HepG2 (cell line): Measurements from ENCODE around the gene AMDHD1. TPM values are rescaled to one million over a fixed set of nuclear protein-coding genes. Genes with fewer than 3 reads are reported as not detected.

Experiments
- ATAC-seq: fragments of 200-7000 bp; cut with Tn5 transposase; 3 replicates; pipeline ENCODE4 v1.9.1; 2020; ENCODE audit warnings: mild to moderate bottlenecking, moderate library complexity
- BruUV-seq: library from RNA; stranded (reverse); fragments of 400-500 nt; replicated peaks from 2 replicates; lab custom pipeline; 2021; lab: Mats Ljungman, UMichigan
- CTCF ChIA-PET: fragments of 300-600 bp; formaldehyde crosslinking; extraction: SDS; loops from one replicate; lab custom pipeline; 2021; ENCODE audit warnings: low total read pairs, inconsistent platforms, low intra/inter-chr PET ratio; lab: Yijun Ruan, JAX
- POLR2A ChIA-PET: fragments of 350-600 bp; sonication (Branson Sonifier 250); formaldehyde crosslinking; loops from one replicate; lab custom pipeline; 2020; ENCODE audit warnings: antibody characterized with exemption, inconsistent platforms; lab: Yijun Ruan, JAX
- DNase-seq: peaks from one replicate; pipeline ENCODE4 v3.0.0-alpha.2; 2015; ENCODE audit warnings: low spot score
- FAIRE-seq: peaks from 3 replicates; lab custom pipeline; 2011; peaks lifted over from hg19 to GRCh38; lab: Jason Lieb, UNC
- H2AFZ ChIP-seq: one replicate; pipeline ENCODE4 v1.6.1; 2011; ENCODE audit warnings: low read length, inconsistent platforms
- H3K27ac ChIP-seq: fragments of 300-600 bp; 3 replicates; pipeline ENCODE4 v1.8.0; 2011; ENCODE audit warnings: mixed run types, mild to moderate bottlenecking, mixed read lengths, low read length, inconsistent platforms; ENCODE audit not compliant: insufficient read depth; ENCODE audit errors: extremely low read length
- H3K27me3 ChIP-seq, 2 experiments: fragments of 200-600 bp in 1 of 2; 2 replicates in 1 of 2; 3 replicates in 1 of 2; pipeline versions ENCODE4 v1.6.0 to v1.8.0; 2011; ENCODE audit warnings: low read length in 2 of 2, mild to moderate bottlenecking in 2 of 2, moderate library complexity in 2 of 2, inconsistent platforms in 1 of 2; ENCODE audit not compliant: insufficient read depth in 2 of 2, control insufficient read depth in 1 of 2
- H3K36me3 ChIP-seq, 2 experiments: fragments of 200-600 bp in 1 of 2; replicated peaks in 1 of 2; 2 replicates in 1 of 2; 3 replicates in 1 of 2; pipeline versions ENCODE4 v1.5.1 to v1.8.0; 2011; ENCODE audit warnings: low read length in 2 of 2, inconsistent platforms in 1 of 2; ENCODE audit not compliant: insufficient read depth in 2 of 2, control insufficient read depth in 1 of 2
- H3K4me1 ChIP-seq: 2 replicates; pipeline ENCODE4 v1.5.1; 2012; ENCODE audit warnings: low read length, inconsistent platforms; ENCODE audit not compliant: insufficient read depth
- H3K4me2 ChIP-seq: 2 replicates; pipeline ENCODE4 v1.6.0; 2011; ENCODE audit warnings: low read depth, low read length, inconsistent platforms
- H3K4me3 ChIP-seq, 3 experiments: fragments of 200-600 bp in 1 of 3; sonication (generic), shearing (Covaris generic) in 1 of 3; replicated peaks in 1 of 3; 2 replicates each; pipeline ENCODE4 v1.5.1; 2011 to 2016; ENCODE audit warnings: low read length in 3 of 3, inconsistent platforms in 2 of 3, low read depth in 2 of 3, mild to moderate bottlenecking in 2 of 3, control low read depth in 1 of 3, mixed read lengths in 1 of 3; ENCODE audit not compliant: insufficient read depth in 1 of 3
- H3K79me2 ChIP-seq: one replicate; pipeline ENCODE4 v1.6.1; 2011; ENCODE audit warnings: low read length, inconsistent platforms; ENCODE audit not compliant: insufficient read depth
- H3K9ac ChIP-seq: 2 replicates; pipeline ENCODE4 v1.6.0; 2011; ENCODE audit warnings: mild to moderate bottlenecking, low read depth, low read length, inconsistent platforms; ENCODE audit not compliant: insufficient read depth
- H3K9me3 ChIP-seq: 2 replicates; pipeline ENCODE4 v1.5.1; 2012; ENCODE audit warnings: mild to moderate bottlenecking, low read length
- H4K20me1 ChIP-seq: 2 replicates; pipeline ENCODE4 v1.6.0; 2011; ENCODE audit warnings: inconsistent platforms, mild to moderate bottlenecking, low read length, moderate library complexity; ENCODE audit not compliant: insufficient read depth
- ATAD3A ChIP-seq: sonication (generic); formaldehyde crosslinking; IDR thresholded peaks from 2 replicates; pipeline ENCODE4 v1.4.0; 2020; ENCODE audit warnings: missing genetic modification reagents
- BRCA1 ChIP-seq: sonication (generic); formaldehyde crosslinking; IDR thresholded peaks from 2 replicates; pipeline ENCODE4 v1.4.0; 2020; ENCODE audit warnings: missing genetic modification reagents
- HOXA9 ChIP-seq: sonication (generic); formaldehyde crosslinking; IDR thresholded peaks from 2 replicates; pipeline ENCODE4 v1.8.1; 2022; ENCODE audit warnings: missing genetic modification reagents, mild to moderate bottlenecking, moderate library complexity, borderline replicate concordance
- KDM5A ChIP-seq: fragments of 200-600 bp; sonication (generic); IDR thresholded peaks from 2 replicates; pipeline ENCODE4 v1.7.0; 2018; ENCODE audit warnings: antibody characterized with exemption, mild to moderate bottlenecking, low read length, borderline replicate concordance
- NKX3-1 ChIP-seq: sonication (generic); formaldehyde crosslinking; IDR thresholded peaks from 2 replicates; pipeline ENCODE4 v1.5.0; 2020; ENCODE audit warnings: missing genetic modification reagents
- NR2F1 ChIP-seq, 2 experiments: fragments of 450-650 bp in 1 of 2; formaldehyde crosslinking in 1 of 2; IDR thresholded peaks; 2 replicates each; pipeline versions ENCODE4 v1.5.0 to v1.6.1; 2016 to 2020; ENCODE audit warnings: mild to moderate bottlenecking in 1 of 2, missing compliant biosample characterization in 1 of 2, missing genetic modification reagents in 1 of 2, moderate library complexity in 1 of 2
- POGZ ChIP-seq: sonication (generic); formaldehyde crosslinking; IDR thresholded peaks from 2 replicates; pipeline ENCODE4 v1.4.0; 2020; ENCODE audit warnings: mild to moderate bottlenecking, missing genetic modification reagents
- POLR2AphosphoS5 ChIP-seq: IDR thresholded peaks from 2 replicates; pipeline ENCODE4 v1.6.1; 2012; ENCODE audit warnings: low read depth, low read length
- PPARG ChIP-seq: conservative IDR thresholded peaks from 2 replicates; pipeline ENCODE4 v1.6.1; 2016; ENCODE audit warnings: missing biosample characterization, missing genetic modification reagents
- SRY ChIP-seq: sonication (generic); formaldehyde crosslinking; IDR thresholded peaks from 2 replicates; pipeline ENCODE4 v1.8.0; 2022; ENCODE audit warnings: mild to moderate bottlenecking, missing genetic modification reagents
- TCF7 ChIP-seq: sonication (generic); IDR thresholded peaks from 2 replicates; pipeline ENCODE4 v1.6.1; 2016; ENCODE audit warnings: antibody characterized with exemption, low read depth
- ZNF317 ChIP-seq: sonication (generic); formaldehyde crosslinking; IDR thresholded peaks from 2 replicates; pipeline ENCODE4 v1.5.0; 2020; ENCODE audit warnings: mild to moderate bottlenecking, missing genetic modification reagents
- ZNF629 ChIP-seq: sonication (generic); formaldehyde crosslinking; conservative IDR thresholded peaks from 2 replicates; pipeline ENCODE4 v1.5.0; 2020; ENCODE audit warnings: missing genetic modification reagents
- ZNF781 ChIP-seq: sonication (generic); formaldehyde crosslinking; IDR thresholded peaks from 2 replicates; pipeline ENCODE4 v1.5.1; 2020; ENCODE audit warnings: borderline replicate concordance, mild to moderate bottlenecking, missing genetic modification reagents; ENCODE audit errors: not compliant biosample characterization
- ZNF816 ChIP-seq: sonication (generic); formaldehyde crosslinking; IDR thresholded peaks from 2 replicates; pipeline ENCODE4 v1.8.0; 2022; ENCODE audit warnings: missing genetic modification reagents, mild to moderate bottlenecking, borderline replicate concordance
- ZNF878 ChIP-seq: sonication (generic); formaldehyde crosslinking; IDR thresholded peaks from 2 replicates; pipeline ENCODE4 v1.8.1; 2023; ENCODE audit warnings: mild to moderate bottlenecking, missing genetic modification reagents, moderate library complexity
- WGBS: methylation state at CpG from one replicate; pipeline ENCODE4 v1.1.6; 2017; ENCODE audit warnings: low lambda C conversion rate; 5-methylcytosine and 5-hydroxymethylcytosine counted together
- in situ Hi-C: cut with HindIII; loops from 2 replicates; pipeline ENCODE4 v1.10.0; 2017; ENCODE audit warnings: low pct_unique_long_range_greater_than_20kb; ENCODE audit not compliant: extremely low pct_ligation_motif_present
- intact Hi-C: fragments of 100-400 bp; cut with micrococcal nuclease; formaldehyde crosslinking; loops from one replicate; pipeline ENCODE4 v1.10.0; 2022; ENCODE audit not compliant: unreplicated experiment
- polyA plus RNA-seq, 8 experiments: library from polyadenylated mRNA; depleted of rRNA in 3 of 8; stranded (reverse) in 7 of 8; unstranded in 1 of 8; fragments of >200 nt; fragmentation: Illumina TruSeq in 4 of 8; extraction: Trizol in 4 of 8; gene quantifications; 2 replicates each; pipeline versions ENCODE4 v1.2.1 to v1.2.3, GENCODE V29; 2011 to 2016; ENCODE audit warnings: low read depth in 4 of 8, missing spikeins in 1 of 8, mixed read lengths in 1 of 8; ENCODE audit not compliant: insufficient read depth in 1 of 8
- total RNA-seq, 5 experiments: library from RNA; depleted of rRNA; stranded (reverse); fragments of >200 nt; fragmentation: Illumina TruSeq; extraction: Trizol; gene quantifications; 2 replicates each; pipeline ENCODE4 v1.2.3, GENCODE V29; 2016; ENCODE audit warnings: low read depth in 1 of 5
- TF ChIP-seq, protein P1 (sequence below): sonication (generic); formaldehyde crosslinking; IDR thresholded peaks from 2 replicates; pipeline ENCODE4 v1.8.1; 2022; ENCODE audit warnings: low read depth, mild to moderate bottlenecking, missing genetic modification reagents
- TF ChIP-seq, protein P2 (sequence below): sonication (generic); formaldehyde crosslinking; IDR thresholded peaks from 2 replicates; pipeline ENCODE4 v1.4.0; 2020; ENCODE audit warnings: missing genetic modification reagents; ENCODE audit errors: not compliant biosample characterization
- TF ChIP-seq, protein P3 (sequence below): IDR thresholded peaks from 2 replicates; pipeline ENCODE4 v1.6.1; 2016; ENCODE audit warnings: low read depth, control low read depth

The AMDHD1 gene
- total and polyA plus RNA-seq, 2 of the 13 experiments (the other 11 are each of a cell fraction or from before 2014, with no cell fraction given): 6.5 to 29.6 TPM

DNA sequence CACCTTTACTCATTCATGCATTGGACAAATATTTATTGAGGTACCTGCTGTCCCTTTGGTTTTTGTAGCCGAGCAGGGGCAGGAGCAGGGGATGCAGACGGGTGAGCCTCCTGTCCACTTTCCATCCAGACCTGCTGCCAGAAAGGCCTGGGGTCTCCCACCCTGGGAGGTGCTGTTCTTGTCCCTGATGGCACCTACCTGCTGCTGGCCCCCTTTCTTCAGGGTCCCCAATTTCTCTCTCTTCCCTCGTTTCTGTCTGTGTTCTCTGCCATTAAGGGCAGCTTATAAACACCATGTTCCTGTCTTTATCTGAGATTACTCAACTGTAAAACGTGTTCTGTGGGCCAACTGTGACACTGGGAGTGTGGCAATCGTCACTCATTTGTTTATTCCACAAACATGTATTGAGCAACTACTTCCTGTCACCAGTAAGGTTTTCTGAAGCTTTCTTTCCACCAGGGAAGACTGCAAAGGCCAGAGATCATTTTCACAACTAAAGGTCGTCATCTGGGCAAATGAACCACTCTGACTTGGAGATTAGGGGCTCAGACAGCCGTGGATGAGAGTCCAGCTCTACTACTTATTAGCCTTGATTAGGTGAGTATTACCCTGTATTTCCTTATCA is 53.0 kb downstream of the AMDHD1 start, which contains the start of gene HAL:
HAL (minus strand) TSS at position 311 of the 625 bp plus-strand sequence. CDS start 434 bp downstream, outside the sequence.
- Histone ChIP-seq H3K4me3 (peak within 1 kb of the TSS in 2 of 3 experiments; percentile 40 to 55; a peak in 4 of 6 replicates), H3K36me3 (peaks cover 0 to 4% of the 10 kb centered on the region in 2 experiments; a peak in 2 of 5 replicates), H4K20me1 (no peaks in the 10 kb centered on the region), H3K27me3 (no peaks in the 10 kb centered on the region), H3K27ac (peak within 1 kb of the TSS; percentile 63), H3K79me2 (no peaks in the 10 kb centered on the region), H3K4me2 (peak within 1 kb of the TSS; percentile 72), H3K4me1 (peaks cover 54% of the 10 kb centered on the region), H2AFZ (no peak within 1 kb of the TSS), H3K9ac (peak within 1 kb of the TSS; percentile 41), H3K9me3 (no peaks in the 10 kb centered on the region)
- intact Hi-C loops: loop anchor here (2.0 to 5.0 kb wide), 4 partner anchors 19 to 139 kb away; partner anchors contain the start of genes AMDHD1, CCDC38 and SNRPF
- ChIA-PET POLR2A (interaction anchor here (0.9 to 5.2 kb wide), 12 partner anchors 14 to 77 kb away, joined by 3 to 46 read pairs (median 8); partner anchors contain the start of genes AMDHD1, CCDC38 and LTA4H), CTCF (interaction anchor here (1.0 kb wide), 2 partner anchors 30 to 77 kb away, joined by 3 to 4 read pairs; no protein-coding TSS in a partner anchor)
- ATAC-seq (peak; percentile 80), DNase-seq (peak; percentile 86), FAIRE-seq (peak; percentile 78)
- WGBS: 2% methylated on average over 7 of the region's 7 CpGs
- BruUV-seq: no TSS peak
- in situ Hi-C loops: loop anchor here (5.0 to 25.0 kb wide), 2 partner anchors 79 to 409 kb away; no protein-coding TSS in a partner anchor
- TF ChIP-seq TCF7 (peak; percentile 89), POLR2AphosphoS5 (no peak; the same call in 1 of the 2 replicates), NR2F1 (CRISPR knock-in tag; IDR thresholded peaks at IDR 0.05) (peak; percentile 85 to 89), ZNF816 (CRISPR knock-in tag) (peak; percentile 99), ATAD3A (CRISPR knock-in tag) (no peak), KDM5A (peak; percentile 24; the same call in 1 of the 2 replicates), HOXA9 (CRISPR knock-in tag) (no peak), ZNF629 (no peak), ZNF781 (CRISPR knock-in tag) (peak; percentile 67), SRY (CRISPR knock-in tag) (0 out of 2 replicates have a peak, but pooled peaks have one; percentile 8), ZNF317 (CRISPR knock-in tag) (peak; percentile 89), NKX3-1 (CRISPR knock-in tag) (peak; percentile 64; the same call in 1 of the 2 replicates), PPARG (CRISPR knock-in tag) (peak; percentile 89), BRCA1 (CRISPR knock-in tag) (no peak), ZNF878 (CRISPR knock-in tag) (peak; percentile 98; the same call in 1 of the 2 replicates), POGZ (peak; percentile 94)
- TF ChIP-seq, protein P1, sequence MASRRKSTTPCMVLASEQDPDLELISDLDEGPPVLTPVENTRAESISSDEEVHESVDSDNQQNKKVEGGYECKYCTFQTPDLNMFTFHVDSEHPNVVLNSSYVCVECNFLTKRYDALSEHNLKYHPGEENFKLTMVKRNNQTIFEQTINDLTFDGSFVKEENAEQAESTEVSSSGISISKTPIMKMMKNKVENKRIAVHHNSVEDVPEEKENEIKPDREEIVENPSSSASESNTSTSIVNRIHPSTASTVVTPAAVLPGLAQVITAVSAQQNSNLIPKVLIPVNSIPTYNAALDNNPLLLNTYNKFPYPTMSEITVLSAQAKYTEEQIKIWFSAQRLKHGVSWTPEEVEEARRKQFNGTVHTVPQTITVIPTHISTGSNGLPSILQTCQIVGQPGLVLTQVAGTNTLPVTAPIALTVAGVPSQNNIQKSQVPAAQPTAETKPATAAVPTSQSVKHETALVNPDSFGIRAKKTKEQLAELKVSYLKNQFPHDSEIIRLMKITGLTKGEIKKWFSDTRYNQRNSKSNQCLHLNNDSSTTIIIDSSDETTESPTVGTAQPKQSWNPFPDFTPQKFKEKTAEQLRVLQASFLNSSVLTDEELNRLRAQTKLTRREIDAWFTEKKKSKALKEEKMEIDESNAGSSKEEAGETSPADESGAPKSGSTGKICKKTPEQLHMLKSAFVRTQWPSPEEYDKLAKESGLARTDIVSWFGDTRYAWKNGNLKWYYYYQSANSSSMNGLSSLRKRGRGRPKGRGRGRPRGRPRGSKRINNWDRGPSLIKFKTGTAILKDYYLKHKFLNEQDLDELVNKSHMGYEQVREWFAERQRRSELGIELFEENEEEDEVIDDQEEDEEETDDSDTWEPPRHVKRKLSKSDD: peak; percentile 83
- TF ChIP-seq, protein P2, sequence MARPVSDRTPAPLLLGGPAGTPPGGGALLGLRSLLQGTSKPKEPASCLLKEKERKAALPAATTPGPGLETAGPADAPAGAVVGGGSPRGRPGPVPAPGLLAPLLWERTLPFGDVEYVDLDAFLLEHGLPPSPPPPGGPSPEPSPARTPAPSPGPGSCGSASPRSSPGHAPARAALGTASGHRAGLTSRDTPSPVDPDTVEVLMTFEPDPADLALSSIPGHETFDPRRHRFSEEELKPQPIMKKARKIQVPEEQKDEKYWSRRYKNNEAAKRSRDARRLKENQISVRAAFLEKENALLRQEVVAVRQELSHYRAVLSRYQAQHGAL (CRISPR knock-in tag): no peak
- TF ChIP-seq, protein P3, sequence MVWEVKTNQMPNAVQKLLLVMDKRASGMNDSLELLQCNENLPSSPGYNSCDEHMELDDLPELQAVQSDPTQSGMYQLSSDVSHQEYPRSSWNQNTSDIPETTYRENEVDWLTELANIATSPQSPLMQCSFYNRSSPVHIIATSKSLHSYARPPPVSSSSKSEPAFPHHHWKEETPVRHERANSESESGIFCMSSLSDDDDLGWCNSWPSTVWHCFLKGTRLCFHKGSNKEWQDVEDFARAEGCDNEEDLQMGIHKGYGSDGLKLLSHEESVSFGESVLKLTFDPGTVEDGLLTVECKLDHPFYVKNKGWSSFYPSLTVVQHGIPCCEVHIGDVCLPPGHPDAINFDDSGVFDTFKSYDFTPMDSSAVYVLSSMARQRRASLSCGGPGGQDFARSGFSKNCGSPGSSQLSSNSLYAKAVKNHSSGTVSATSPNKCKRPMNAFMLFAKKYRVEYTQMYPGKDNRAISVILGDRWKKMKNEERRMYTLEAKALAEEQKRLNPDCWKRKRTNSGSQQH (CRISPR knock-in tag): peak; percentile 96
